ENCODE results near the gene NTRK3.
A peak's percentile ranks its signal among the peaks of the same experiment; 100 is the strongest.

The NTRK3 gene

DNA sequence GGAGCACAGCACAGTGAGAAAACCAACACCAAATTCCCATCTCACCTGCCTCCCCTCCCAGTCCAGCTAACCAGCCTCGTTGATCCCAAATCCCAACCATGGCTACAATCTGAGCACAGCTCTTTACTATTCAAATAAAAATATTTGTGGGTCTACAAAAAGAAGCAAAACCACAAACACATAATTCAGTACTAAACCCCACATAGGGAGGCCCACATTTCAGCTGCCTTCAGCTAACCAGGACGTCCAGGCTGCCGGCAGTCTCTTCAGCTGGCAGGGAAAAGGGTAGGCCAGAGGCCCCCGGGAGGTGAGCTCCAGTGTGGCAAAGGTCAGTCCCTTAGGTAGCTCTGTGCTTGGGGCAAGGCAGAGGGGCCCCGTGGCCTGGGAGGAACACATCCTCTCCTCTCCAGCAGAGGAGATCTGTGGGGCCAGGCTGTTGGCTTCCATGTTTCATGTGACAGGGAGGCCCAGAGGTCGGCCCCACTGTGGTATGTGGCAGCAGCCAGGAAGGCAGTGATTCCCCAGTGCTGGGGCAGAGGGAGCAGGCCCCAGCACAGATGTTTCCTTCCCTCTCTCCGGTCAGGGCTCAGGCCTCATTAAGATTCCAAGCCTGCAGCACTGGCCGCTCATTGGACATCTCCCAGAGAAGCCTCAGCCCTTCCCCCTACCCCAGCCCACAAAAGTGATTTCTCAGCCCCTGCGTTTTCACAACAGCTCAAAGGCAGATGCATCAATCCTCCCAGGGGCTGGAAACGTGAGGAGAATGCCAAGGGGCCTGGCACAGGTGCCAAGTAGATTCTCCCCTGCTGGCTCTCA, 381.4 kb downstream of the NTRK3 start (continued):
- no peak for TF ChIP-seq RARB (CRISPR knock-in tag; IDR thresholded peaks at IDR 0.05)
- TF ChIP-seq ZFP3 (CRISPR knock-in tag; IDR thresholded peaks at IDR 0.05): no peak
- no peak for TF ChIP-seq OSR1 (CRISPR knock-in tag; IDR thresholded peaks at IDR 0.05)

DNA sequence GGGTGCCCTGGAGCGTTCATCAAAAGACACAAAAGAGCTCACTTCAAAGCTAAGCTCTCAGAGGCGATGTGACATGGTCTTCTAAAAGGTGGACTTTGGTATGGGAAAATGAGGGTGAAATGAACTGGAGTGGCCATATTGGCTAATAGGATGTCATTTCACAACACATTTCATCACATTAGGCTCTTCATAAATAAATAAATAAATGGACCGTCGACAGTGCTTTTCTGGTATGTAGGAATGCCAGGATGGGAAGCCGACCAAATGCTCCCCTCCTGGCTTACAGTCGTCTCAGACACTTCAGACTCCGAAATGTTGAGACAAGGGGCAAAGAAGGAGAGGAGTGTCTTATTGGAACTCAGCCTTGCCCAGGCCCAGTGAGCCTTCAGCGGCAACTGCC, 383.0 kb downstream of the NTRK3 start:
- no peak for ATAC-seq
- TF ChIP-seq TOX (CRISPR knock-in tag; IDR thresholded peaks at IDR 0.05; ENCODE audit: borderline replicate concordance) (no peak), ISL1 (CRISPR knock-in tag; IDR thresholded peaks at IDR 0.05) (no peak), RARB (CRISPR knock-in tag; IDR thresholded peaks at IDR 0.05) (no peak)

DNA sequence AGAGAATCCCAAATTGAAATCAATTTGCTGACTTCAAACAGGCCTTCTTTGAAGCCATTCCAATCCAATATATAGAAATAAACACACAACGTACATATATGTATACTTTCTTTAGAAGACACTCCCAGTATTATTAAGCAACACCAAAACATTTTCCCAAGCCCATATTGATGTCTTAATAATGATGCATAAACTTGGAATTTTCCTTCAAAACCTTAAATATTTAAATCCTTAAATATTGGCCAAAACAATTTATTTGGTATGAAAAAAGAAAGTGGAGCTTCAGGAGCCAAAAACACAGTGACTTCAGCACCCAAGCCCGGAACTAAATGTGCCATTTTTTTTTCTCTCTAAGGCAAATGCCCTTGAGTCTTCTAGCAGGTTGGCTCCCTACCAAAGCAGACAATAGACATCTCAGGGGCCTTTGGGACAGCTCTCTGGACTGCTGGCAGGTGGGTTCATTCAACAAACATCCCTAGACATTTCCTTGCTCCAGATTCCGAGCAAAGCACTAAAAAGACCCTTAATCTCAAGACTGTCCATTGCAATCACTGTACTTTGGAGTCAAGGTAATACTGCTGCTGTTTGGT, 384.7 kb downstream of the NTRK3 start:
- ATAC-seq: no peak
- TF ChIP-seq ESRRG (CRISPR knock-in tag; IDR thresholded peaks at IDR 0.05): no peak
- no peak for TF ChIP-seq OSR1 (CRISPR knock-in tag; IDR thresholded peaks at IDR 0.05)
- TF ChIP-seq, protein P1, sequence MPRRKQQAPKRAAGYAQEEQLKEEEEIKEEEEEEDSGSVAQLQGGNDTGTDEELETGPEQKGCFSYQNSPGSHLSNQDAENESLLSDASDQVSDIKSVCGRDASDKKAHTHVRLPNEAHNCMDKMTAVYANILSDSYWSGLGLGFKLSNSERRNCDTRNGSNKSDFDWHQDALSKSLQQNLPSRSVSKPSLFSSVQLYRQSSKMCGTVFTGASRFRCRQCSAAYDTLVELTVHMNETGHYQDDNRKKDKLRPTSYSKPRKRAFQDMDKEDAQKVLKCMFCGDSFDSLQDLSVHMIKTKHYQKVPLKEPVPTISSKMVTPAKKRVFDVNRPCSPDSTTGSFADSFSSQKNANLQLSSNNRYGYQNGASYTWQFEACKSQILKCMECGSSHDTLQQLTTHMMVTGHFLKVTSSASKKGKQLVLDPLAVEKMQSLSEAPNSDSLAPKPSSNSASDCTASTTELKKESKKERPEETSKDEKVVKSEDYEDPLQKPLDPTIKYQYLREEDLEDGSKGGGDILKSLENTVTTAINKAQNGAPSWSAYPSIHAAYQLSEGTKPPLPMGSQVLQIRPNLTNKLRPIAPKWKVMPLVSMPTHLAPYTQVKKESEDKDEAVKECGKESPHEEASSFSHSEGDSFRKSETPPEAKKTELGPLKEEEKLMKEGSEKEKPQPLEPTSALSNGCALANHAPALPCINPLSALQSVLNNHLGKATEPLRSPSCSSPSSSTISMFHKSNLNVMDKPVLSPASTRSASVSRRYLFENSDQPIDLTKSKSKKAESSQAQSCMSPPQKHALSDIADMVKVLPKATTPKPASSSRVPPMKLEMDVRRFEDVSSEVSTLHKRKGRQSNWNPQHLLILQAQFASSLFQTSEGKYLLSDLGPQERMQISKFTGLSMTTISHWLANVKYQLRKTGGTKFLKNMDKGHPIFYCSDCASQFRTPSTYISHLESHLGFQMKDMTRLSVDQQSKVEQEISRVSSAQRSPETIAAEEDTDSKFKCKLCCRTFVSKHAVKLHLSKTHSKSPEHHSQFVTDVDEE (CRISPR knock-in tag; IDR thresholded peaks at IDR 0.05): no peak
- TF ChIP-seq, protein P2, sequence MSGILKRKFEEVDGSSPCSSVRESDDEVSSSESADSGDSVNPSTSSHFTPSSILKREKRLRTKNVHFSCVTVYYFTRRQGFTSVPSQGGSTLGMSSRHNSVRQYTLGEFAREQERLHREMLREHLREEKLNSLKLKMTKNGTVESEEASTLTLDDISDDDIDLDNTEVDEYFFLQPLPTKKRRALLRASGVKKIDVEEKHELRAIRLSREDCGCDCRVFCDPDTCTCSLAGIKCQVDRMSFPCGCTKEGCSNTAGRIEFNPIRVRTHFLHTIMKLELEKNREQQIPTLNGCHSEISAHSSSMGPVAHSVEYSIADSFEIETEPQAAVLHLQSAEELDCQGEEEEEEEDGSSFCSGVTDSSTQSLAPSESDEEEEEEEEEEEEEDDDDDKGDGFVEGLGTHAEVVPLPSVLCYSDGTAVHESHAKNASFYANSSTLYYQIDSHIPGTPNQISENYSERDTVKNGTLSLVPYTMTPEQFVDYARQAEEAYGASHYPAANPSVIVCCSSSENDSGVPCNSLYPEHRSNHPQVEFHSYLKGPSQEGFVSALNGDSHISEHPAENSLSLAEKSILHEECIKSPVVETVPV (CRISPR knock-in tag; IDR thresholded peaks at IDR 0.05): no peak
- TF ChIP-seq, protein P3, sequence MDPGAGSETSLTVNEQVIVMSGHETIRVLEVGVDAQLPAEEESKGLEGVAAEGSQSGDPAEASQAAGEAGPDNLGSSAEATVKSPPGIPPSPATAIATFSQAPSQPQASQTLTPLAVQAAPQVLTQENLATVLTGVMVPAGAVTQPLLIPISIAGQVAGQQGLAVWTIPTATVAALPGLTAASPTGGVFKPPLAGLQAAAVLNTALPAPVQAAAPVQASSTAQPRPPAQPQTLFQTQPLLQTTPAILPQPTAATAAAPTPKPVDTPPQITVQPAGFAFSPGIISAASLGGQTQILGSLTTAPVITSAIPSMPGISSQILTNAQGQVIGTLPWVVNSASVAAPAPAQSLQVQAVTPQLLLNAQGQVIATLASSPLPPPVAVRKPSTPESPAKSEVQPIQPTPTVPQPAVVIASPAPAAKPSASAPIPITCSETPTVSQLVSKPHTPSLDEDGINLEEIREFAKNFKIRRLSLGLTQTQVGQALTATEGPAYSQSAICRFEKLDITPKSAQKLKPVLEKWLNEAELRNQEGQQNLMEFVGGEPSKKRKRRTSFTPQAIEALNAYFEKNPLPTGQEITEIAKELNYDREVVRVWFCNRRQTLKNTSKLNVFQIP (CRISPR knock-in tag; IDR thresholded peaks at IDR 0.05; ENCODE audit: borderline replicate concordance, low read depth): no peak
- no peak for TF ChIP-seq GLIS3 (CRISPR knock-in tag; IDR thresholded peaks at IDR 0.05)
- TF ChIP-seq TCF4 (CRISPR knock-in tag; IDR thresholded peaks at IDR 0.05; ENCODE audit: borderline replicate concordance): no peak
- TF ChIP-seq, protein P4, sequence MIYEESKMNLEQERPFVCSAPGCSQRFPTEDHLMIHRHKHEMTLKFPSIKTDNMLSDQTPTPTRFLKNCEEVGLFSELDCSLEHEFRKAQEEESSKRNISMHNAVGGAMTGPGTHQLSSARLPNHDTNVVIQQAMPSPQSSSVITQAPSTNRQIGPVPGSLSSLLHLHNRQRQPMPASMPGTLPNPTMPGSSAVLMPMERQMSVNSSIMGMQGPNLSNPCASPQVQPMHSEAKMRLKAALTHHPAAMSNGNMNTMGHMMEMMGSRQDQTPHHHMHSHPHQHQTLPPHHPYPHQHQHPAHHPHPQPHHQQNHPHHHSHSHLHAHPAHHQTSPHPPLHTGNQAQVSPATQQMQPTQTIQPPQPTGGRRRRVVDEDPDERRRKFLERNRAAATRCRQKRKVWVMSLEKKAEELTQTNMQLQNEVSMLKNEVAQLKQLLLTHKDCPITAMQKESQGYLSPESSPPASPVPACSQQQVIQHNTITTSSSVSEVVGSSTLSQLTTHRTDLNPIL (CRISPR knock-in tag; IDR thresholded peaks at IDR 0.05; ENCODE audit: low read depth): no peak

DNA sequence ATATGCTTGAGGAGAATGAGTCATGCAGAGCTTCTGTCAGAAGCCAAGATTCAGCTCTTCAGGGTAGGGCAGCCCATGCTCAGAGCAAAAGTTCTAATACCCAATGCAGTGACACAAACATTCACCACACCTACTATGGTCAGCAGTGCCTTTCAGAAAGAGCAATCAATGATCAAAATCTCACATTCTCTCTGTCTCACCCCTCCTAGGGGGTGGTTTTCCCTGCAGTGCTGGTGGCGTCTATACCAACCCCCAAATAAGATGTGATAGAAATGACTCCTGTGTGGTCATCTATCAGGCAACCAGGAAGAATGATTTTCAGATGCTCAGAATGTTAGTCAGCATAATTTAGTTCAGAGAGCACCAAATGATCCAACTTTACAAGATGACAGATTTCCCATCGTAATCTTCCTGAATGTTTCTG, 385.3 kb downstream of the NTRK3 start:
- ATAC-seq: peak; percentile 78
- no peak for TF ChIP-seq TCF4 (CRISPR knock-in tag; IDR thresholded peaks at IDR 0.05; ENCODE audit: borderline replicate concordance)
- TF ChIP-seq, protein P3 (CRISPR knock-in tag; IDR thresholded peaks at IDR 0.05; ENCODE audit: borderline replicate concordance, low read depth): no peak
- no peak for TF ChIP-seq SNAI2 (CRISPR knock-in tag; IDR thresholded peaks at IDR 0.05)

DNA sequence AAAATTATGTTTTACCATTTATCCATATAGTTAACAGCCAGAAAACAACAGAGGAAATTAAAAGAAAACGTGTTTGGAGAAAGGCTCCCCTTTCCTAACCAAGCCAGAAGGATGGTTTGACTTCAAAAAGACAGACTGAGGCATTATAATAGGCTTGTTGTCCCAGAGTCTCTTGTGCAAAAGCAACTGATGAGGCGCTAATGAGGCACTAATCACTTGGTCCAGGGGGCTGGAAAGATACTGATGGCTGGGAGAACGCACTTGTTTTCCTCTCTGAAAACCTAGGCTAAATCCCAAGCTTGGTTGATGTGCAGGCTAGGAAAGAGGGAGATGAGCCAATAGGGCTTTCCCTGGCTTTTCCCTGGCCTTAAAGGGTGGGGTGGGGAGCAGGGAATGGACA, 389.6 kb downstream of the NTRK3 start:
- TF ChIP-seq ESRRG (CRISPR knock-in tag; IDR thresholded peaks at IDR 0.05) (no peak), ZNF565 (CRISPR knock-in tag; conservative IDR thresholded peaks at IDR 0.05; ENCODE audit: low read depth) (no peak), CSDC2 (CRISPR knock-in tag; IDR thresholded peaks at IDR 0.05) (no peak), BACH2 (CRISPR knock-in tag; IDR thresholded peaks at IDR 0.05; ENCODE audit: borderline replicate concordance) (no peak), PPARA (CRISPR knock-in tag; IDR thresholded peaks at IDR 0.05; ENCODE audit: borderline replicate concordance) (no peak), TOX (CRISPR knock-in tag; IDR thresholded peaks at IDR 0.05; ENCODE audit: borderline replicate concordance) (no peak), SNAI2 (CRISPR knock-in tag; IDR thresholded peaks at IDR 0.05) (no peak), OSR1 (CRISPR knock-in tag; IDR thresholded peaks at IDR 0.05) (no peak), TCF4 (CRISPR knock-in tag; IDR thresholded peaks at IDR 0.05; ENCODE audit: borderline replicate concordance) (no peak), GLIS3 (CRISPR knock-in tag; IDR thresholded peaks at IDR 0.05) (no peak), RARB (CRISPR knock-in tag; IDR thresholded peaks at IDR 0.05) (no peak)
- TF ChIP-seq, protein P5, sequence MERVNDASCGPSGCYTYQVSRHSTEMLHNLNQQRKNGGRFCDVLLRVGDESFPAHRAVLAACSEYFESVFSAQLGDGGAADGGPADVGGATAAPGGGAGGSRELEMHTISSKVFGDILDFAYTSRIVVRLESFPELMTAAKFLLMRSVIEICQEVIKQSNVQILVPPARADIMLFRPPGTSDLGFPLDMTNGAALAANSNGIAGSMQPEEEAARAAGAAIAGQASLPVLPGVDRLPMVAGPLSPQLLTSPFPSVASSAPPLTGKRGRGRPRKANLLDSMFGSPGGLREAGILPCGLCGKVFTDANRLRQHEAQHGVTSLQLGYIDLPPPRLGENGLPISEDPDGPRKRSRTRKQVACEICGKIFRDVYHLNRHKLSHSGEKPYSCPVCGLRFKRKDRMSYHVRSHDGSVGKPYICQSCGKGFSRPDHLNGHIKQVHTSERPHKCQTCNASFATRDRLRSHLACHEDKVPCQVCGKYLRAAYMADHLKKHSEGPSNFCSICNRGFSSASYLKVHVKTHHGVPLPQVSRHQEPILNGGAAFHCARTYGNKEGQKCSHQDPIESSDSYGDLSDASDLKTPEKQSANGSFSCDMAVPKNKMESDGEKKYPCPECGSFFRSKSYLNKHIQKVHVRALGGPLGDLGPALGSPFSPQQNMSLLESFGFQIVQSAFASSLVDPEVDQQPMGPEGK (CRISPR knock-in tag; IDR thresholded peaks at IDR 0.05; ENCODE audit: borderline replicate concordance): no peak
- TF ChIP-seq, protein P4 (CRISPR knock-in tag; IDR thresholded peaks at IDR 0.05; ENCODE audit: low read depth): no peak

More for the DNA sequence above, 389.6 kb downstream of the NTRK3 start:
- ATAC-seq: no peak

All from SK-N-SH treated with all-trans-retinoic acid at 6 μM for 48 hours (cell line).